Measurements from ENCODE around the gene C1orf167.
A peak's percentile ranks its signal among the peaks of the same experiment; 100 is the strongest.
"Not testable (repeated sequence)": the region's sequence is repeated elsewhere in the genome, so short reads cannot be mapped to it uniquely, and the experiment has no call there.

The C1orf167 gene

GRCh38 chr1:11803924-11804665, 42.1 kb downstream of the C1orf167 start:
- DNase-seq: not testable (repeated sequence)

GRCh38 chr1:11804666-11805421, 42.9 kb downstream of the C1orf167 start:
- DNase-seq: peak; percentile 32

GRCh38 chr1:11805422-11806306, 43.7 kb downstream of the C1orf167 start, which contains the start of the genes CLCN6 and MTHFR:
Gene CLCN6, plus strand, starts transcription at chr1:11806191. Its CDS starts 72 bp downstream, at chr1:11806263.
Gene MTHFR, minus strand, starts transcription at chr1:11805964. Its CDS starts 2,848 bp downstream, at chr1:11803116.
- DNase-seq: peak; percentile 99

- DNase-seq: no peak
These were observed 44.4 kb downstream of the C1orf167 start for GRCh38 chr1:11806307-11806936.

GRCh38 chr1:11807133-11807532, 45.1 kb downstream of the C1orf167 start:
- no peak for DNase-seq

- DNase-seq: no peak
These were observed 51.0 kb downstream of the C1orf167 start for GRCh38 chr1:11813021-11813420.

- no peak for DNase-seq
These were observed 55.2 kb downstream of the C1orf167 start for GRCh38 chr1:11817192-11817591.

GRCh38 chr1:11822091-11822490, 60.1 kb downstream of the C1orf167 start:
- no peak for DNase-seq

GRCh38 chr1:11823366-11824137, 61.6 kb downstream of the C1orf167 start:
- no peak for DNase-seq

- DNase-seq: no peak
These were observed 63.1 kb downstream of the C1orf167 start for GRCh38 chr1:11825131-11825530.

GRCh38 chr1:11826946-11827345, 65.0 kb downstream of the C1orf167 start:
- no peak for DNase-seq

GRCh38 chr1:11828511-11828910, 66.5 kb downstream of the C1orf167 start:
- DNase-seq: no peak

GRCh38 chr1:11831945-11832725, 70.1 kb downstream of the C1orf167 start:
- DNase-seq: no peak

- DNase-seq: no peak
These were observed 71.5 kb downstream of the C1orf167 start for GRCh38 chr1:11833497-11833896.

- DNase-seq: no peak
These were observed 71.9 kb downstream of the C1orf167 start for GRCh38 chr1:11833900-11834299.

GRCh38 chr1:11835441-11836225, 73.6 kb downstream of the C1orf167 start:
- no peak for DNase-seq

- no peak for DNase-seq
These were observed 75.2 kb downstream of the C1orf167 start for GRCh38 chr1:11836955-11837766.

GRCh38 chr1:11837767-11838348, 75.9 kb downstream of the C1orf167 start:
- DNase-seq: no peak
